ENCODE results near the gene L3MBTL3. TPM values are rescaled to one million over a fixed set of nuclear protein-coding genes. Genes with fewer than 3 reads are reported as not detected.

Gene L3MBTL3
- total RNA-seq, 2 donors from 2014 or later: 1.8 to 3.1 TPM

DNA sequence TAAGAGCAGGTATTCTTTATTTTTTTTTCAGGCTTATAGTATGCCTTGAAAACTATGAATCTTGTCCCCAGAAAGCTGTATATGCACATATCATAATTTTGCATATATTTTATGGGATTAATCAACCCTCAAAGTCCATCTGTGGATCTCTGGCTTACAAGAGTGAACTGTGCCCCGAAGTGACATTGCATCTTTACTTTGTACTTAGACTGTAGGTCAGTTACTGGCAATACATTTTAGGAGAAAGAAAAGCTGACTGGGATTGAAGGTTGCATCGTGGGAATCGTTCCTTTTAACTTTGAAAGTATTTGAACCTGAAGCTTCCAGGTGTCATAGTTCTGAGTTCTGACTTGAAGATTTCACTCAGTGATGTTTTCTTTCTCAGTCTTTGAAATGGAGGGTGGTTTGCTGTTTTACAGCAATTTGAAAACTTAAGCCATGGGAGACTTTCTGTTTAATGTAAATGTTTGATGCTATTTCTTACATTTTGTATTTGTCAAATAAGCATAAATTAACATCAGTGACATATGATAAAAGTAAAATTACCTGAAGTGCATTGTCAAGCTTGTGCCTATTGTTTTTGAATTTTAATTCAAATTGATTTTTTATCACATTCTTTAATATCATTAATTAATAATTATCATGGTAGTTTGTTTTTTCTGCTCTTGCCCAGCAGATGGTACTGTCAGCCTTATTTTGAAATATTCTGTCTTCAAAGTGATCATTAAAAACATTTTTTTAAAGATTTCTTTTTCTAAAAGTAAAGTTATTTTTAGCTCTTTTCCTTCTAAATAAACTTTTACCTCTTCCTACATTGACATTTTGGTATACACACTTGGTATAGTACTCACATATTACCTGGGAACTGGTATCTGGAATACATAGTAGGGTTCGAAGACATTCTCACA, 29.0 kb downstream of the L3MBTL3 start:
- no peak overlapping the region for H3K27ac ChIP-seq
- TF ChIP-seq, protein P1, sequence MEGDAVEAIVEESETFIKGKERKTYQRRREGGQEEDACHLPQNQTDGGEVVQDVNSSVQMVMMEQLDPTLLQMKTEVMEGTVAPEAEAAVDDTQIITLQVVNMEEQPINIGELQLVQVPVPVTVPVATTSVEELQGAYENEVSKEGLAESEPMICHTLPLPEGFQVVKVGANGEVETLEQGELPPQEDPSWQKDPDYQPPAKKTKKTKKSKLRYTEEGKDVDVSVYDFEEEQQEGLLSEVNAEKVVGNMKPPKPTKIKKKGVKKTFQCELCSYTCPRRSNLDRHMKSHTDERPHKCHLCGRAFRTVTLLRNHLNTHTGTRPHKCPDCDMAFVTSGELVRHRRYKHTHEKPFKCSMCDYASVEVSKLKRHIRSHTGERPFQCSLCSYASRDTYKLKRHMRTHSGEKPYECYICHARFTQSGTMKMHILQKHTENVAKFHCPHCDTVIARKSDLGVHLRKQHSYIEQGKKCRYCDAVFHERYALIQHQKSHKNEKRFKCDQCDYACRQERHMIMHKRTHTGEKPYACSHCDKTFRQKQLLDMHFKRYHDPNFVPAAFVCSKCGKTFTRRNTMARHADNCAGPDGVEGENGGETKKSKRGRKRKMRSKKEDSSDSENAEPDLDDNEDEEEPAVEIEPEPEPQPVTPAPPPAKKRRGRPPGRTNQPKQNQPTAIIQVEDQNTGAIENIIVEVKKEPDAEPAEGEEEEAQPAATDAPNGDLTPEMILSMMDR (IDR thresholded peaks at IDR 0.05): no peak
- no peak for DNase-seq (ENCODE audit: low spot score)
- H3K4me3 ChIP-seq: no peak overlapping the region
- H3K27me3 ChIP-seq: no peaks in the 10 kb centered on the region
- H3K9me3 ChIP-seq: no peaks in the 10 kb centered on the region
- H3K4me1 ChIP-seq: no peaks in the 10 kb centered on the region
- peaks cover 9% of the 10 kb centered on the region for H3K36me3 ChIP-seq

DNA sequence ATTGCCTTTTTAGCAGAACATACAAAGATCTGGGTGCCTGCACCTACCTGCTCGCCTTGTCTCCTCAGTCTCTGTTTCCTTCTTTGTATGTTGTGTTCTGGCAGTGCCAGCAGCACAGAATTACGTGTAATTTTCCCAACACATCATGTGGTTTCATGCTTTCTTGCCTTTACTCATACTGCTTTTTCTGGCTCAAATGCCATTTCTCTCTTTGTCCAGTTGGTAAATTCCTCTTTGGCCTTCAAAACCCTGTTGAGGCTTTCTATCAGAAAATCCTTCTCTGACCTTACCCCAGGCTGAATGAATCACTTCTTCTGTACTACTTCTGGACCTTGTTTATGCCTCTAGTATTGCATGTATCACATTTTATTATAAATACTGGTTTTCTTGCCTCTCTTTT, 31.8 kb downstream of the L3MBTL3 start:
- H3K36me3 ChIP-seq: peaks cover 24% of the 10 kb centered on the region
- no peak overlapping the region for H3K4me3 ChIP-seq
- DNase-seq (ENCODE audit: low spot score): no peak
- TF ChIP-seq, protein P1 (IDR thresholded peaks at IDR 0.05): no peak
- no peaks in the 10 kb centered on the region for H3K4me1 ChIP-seq
- H3K9me3 ChIP-seq: no peaks in the 10 kb centered on the region
- H3K27ac ChIP-seq: no peak overlapping the region
- H3K27me3 ChIP-seq: no peaks in the 10 kb centered on the region

DNA sequence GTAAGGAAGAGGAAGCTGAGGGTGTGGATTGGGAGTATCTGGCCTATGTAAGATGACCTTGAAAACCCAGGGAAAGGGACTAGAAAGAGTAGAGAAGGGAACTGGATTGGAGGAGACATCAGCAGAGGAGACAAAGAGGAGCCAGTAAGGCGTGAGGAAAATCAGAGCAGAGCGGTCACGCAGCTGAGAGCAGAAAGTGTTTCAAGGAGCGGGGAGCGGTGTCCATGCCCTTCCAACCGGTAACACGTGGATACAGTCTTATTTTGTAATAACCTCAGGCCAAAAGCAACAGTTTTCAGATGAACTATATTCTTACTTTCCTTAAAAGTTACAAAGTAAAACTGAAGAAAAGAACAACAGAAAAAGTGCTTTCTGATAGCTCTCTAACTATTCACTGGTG, 36.3 kb downstream of the L3MBTL3 start:
- H3K9me3 ChIP-seq: no peaks in the 10 kb centered on the region
- TF ChIP-seq, protein P1 (IDR thresholded peaks at IDR 0.05): no peak
- no peaks in the 10 kb centered on the region for H3K27me3 ChIP-seq
- no peak for DNase-seq (ENCODE audit: low spot score)
- H3K4me1 ChIP-seq: no peaks in the 10 kb centered on the region
- H3K27ac ChIP-seq: no peak overlapping the region
- H3K4me3 ChIP-seq: no peak overlapping the region
- peaks cover 34% of the 10 kb centered on the region for H3K36me3 ChIP-seq

DNA sequence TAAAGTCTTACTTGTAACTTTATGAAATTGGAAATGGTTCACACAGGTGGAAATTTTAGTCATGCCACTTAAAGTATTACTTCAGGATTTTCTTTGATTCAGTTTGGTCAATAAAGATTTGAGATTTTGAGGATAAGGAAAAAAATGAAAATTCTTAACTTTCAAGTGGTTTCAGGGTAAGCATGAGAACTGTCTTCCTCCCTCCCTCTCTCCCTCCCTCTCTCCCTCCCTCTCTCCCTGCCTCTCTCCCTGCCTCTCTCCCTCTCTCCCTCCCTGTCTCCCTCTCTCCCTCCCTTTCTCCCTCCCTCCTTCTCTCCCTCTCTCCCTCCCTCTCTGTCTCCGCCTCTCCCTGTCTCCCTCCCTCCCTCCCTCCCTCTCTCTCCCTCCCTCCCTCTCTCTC, 36.9 kb downstream of the L3MBTL3 start:
- Histone ChIP-seq H3K4me3 (no peak overlapping the region), H3K27ac (no peak overlapping the region), H3K27me3 (no peaks in the 10 kb centered on the region), H3K4me1 (no peaks in the 10 kb centered on the region), H3K36me3 (peaks cover 34% of the 10 kb centered on the region), H3K9me3 (no peaks in the 10 kb centered on the region)
- TF ChIP-seq, protein P1 (IDR thresholded peaks at IDR 0.05): no peak
- DNase-seq (ENCODE audit: low spot score): no peak

DNA sequence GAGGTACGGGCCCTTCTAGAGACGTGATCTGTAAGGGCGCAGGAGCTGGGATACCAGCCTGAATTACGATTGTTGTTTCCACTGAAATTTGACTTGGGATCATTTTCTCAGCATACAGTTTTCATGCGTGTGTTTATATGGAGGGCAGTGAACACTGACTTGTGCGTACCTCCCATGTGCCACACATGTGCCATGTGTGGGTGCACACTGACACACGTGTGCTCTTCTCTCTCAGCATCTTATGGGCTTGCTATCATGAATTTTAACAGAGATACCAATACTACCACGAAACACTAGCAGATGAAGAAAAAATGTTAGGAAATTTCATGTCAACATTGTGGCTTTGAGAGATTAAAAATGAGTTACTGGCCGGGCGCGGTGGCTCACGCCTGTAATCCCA, 39.1 kb downstream of the L3MBTL3 start:
- H3K27me3 ChIP-seq: no peaks in the 10 kb centered on the region
- no peaks in the 10 kb centered on the region for H3K9me3 ChIP-seq
- no peak overlapping the region for H3K27ac ChIP-seq
- no peak overlapping the region for H3K4me3 ChIP-seq
- peaks cover 29% of the 10 kb centered on the region for H3K36me3 ChIP-seq
- H3K4me1 ChIP-seq: no peaks in the 10 kb centered on the region
- TF ChIP-seq, protein P1 (IDR thresholded peaks at IDR 0.05): no peak
- no peak for DNase-seq (ENCODE audit: low spot score)
